GM23338 (cell line): ENCODE data around the gene PAQR9. TPM values are rescaled to one million over a fixed set of nuclear protein-coding genes. Genes with fewer than 3 reads are reported as not detected.

ENCODE experiments used
- ATAC-seq: fragments of 200-7000 bp; cut with Tn5 transposase; 3 replicates; pipeline ENCODE4 v1.9.1; 2020
- DNase-seq: peaks from one replicate; pipeline ENCODE4 v3.0.0-alpha.2; 2015; ENCODE audit warnings: low spot score
- H2AFZ ChIP-seq: fragments of 200-600 bp; sonication (generic); 2 replicates; pipeline ENCODE4 v1.8.0; 2016; ENCODE audit warnings: antibody characterized with exemption, mild to moderate bottlenecking, moderate library complexity
- H3F3A ChIP-seq: fragments of 200-600 bp; sonication (generic); replicated peaks from 2 replicates; pipeline ENCODE4 v1.8.0; 2017; ENCODE audit warnings: antibody characterized with exemption, mixed run types, low read depth
- H3K27ac ChIP-seq: fragments of 200-600 bp; sonication (generic); 2 replicates; pipeline ENCODE4 v1.6.1; 2016; ENCODE audit warnings: low read depth
- H3K27me3 ChIP-seq: fragments of 200-600 bp; sonication (generic); 2 replicates; pipeline ENCODE4 v1.8.0; 2016; ENCODE audit warnings: mild to moderate bottlenecking, mixed run types, moderate library complexity; ENCODE audit not compliant: insufficient read depth
- H3K36me3 ChIP-seq: fragments of 200-600 bp; sonication (generic); 2 replicates; pipeline ENCODE4 v1.8.0; 2016; ENCODE audit warnings: mild to moderate bottlenecking; ENCODE audit not compliant: insufficient read depth
- H3K4me1 ChIP-seq: fragments of 200-600 bp; sonication (generic); 2 replicates; pipeline ENCODE4 v1.8.0; 2016; ENCODE audit warnings: mild to moderate bottlenecking, moderate library complexity; ENCODE audit not compliant: insufficient read depth
- H3K4me2 ChIP-seq: fragments of 200-600 bp; sonication (generic); 2 replicates; pipeline ENCODE4 v1.7.1; 2017; ENCODE audit warnings: mixed run types
- H3K4me3 ChIP-seq: fragments of 200-600 bp; sonication (generic); 2 replicates; pipeline ENCODE4 v1.6.1; 2016; ENCODE audit warnings: mixed run types
- H3K79me2 ChIP-seq: fragments of 200-600 bp; sonication (generic); replicated peaks from 2 replicates; pipeline ENCODE4 v1.8.0; 2017; ENCODE audit warnings: mild to moderate bottlenecking; ENCODE audit not compliant: insufficient read depth
- H3K9me2 ChIP-seq: fragments of 200-600 bp; sonication (generic); 2 replicates; pipeline ENCODE4 v1.8.0; 2017; ENCODE audit not compliant: insufficient read depth
- H4K20me1 ChIP-seq: fragments of 200-600 bp; sonication (generic); replicated peaks from 2 replicates; pipeline ENCODE4 v1.8.0; 2017; ENCODE audit warnings: mild to moderate bottlenecking; ENCODE audit not compliant: insufficient read depth
- H3K27ac Mint-ChIP-seq: 2 replicates; pipeline ENCODE4 v1.8.0; 2020; ENCODE audit warnings: inconsistent platforms, mild to moderate bottlenecking, moderate library complexity, mixed read lengths
- H3K27me3 Mint-ChIP-seq: 3 replicates; pipeline ENCODE4 v1.8.0; 2022; ENCODE audit warnings: low read depth, mild to moderate bottlenecking, moderate library complexity, mixed read lengths, inconsistent platforms; ENCODE audit not compliant: insufficient read depth, poor library complexity
- H3K36me3 Mint-ChIP-seq: 3 replicates; pipeline ENCODE4 v1.8.0; 2021; ENCODE audit warnings: low read depth, mild to moderate bottlenecking, inconsistent platforms, moderate library complexity, mixed read lengths
- H3K4me1 Mint-ChIP-seq: 3 replicates; pipeline ENCODE4 v1.8.0; 2020; ENCODE audit warnings: mild to moderate bottlenecking, inconsistent platforms, mixed read lengths
- H3K4me3 Mint-ChIP-seq: 3 replicates; pipeline ENCODE4 v1.8.0; 2021; ENCODE audit warnings: moderate library complexity, mild to moderate bottlenecking, inconsistent platforms, mixed read lengths
- H3K9me3 Mint-ChIP-seq: 3 replicates; pipeline ENCODE4 v1.8.0; 2020; ENCODE audit warnings: moderate library complexity, mild to moderate bottlenecking, inconsistent platforms, mixed read lengths
- CREB1 ChIP-seq: fragments of 250-450 bp; sonication (Bioruptor Pico); IDR thresholded peaks from 2 replicates; pipeline ENCODE4 v1.5.0; 2020; ENCODE audit warnings: low read depth, mild to moderate bottlenecking, moderate library complexity
- ETS1 ChIP-seq: IDR thresholded peaks from 2 replicates; pipeline ENCODE4 v1.6.1; 2016; ENCODE audit warnings: antibody characterized with exemption
- EZH2 ChIP-seq: fragments of 200-600 bp; sonication (generic); IDR thresholded peaks from one replicate; pipeline ENCODE4 v1.8.0; 2017; ENCODE audit warnings: antibody characterized with exemption, mild to moderate bottlenecking, low read depth; ENCODE audit not compliant: unreplicated experiment
- EZH2phosphoT487 ChIP-seq: fragments of 200-600 bp; sonication (generic); IDR thresholded peaks from one replicate; pipeline ENCODE4 v1.8.1; 2018; ENCODE audit warnings: antibody characterized with exemption; ENCODE audit not compliant: unreplicated experiment
- JUNB ChIP-seq: IDR thresholded peaks from one replicate; pipeline ENCODE4 v1.6.1; 2016; ENCODE audit warnings: antibody characterized with exemption; ENCODE audit not compliant: unreplicated experiment
- NANOG ChIP-seq: IDR thresholded peaks from 2 replicates; pipeline ENCODE4 v1.6.1; 2016; ENCODE audit warnings: antibody characterized with exemption, borderline replicate concordance
- POLR2AphosphoS5 ChIP-seq: IDR thresholded peaks from 2 replicates; pipeline ENCODE4 v1.6.1; 2016; ENCODE audit warnings: antibody characterized with exemption, low read depth
- REST ChIP-seq: IDR thresholded peaks from one replicate; pipeline ENCODE4 v1.6.1; 2018; ENCODE audit warnings: antibody characterized with exemption; ENCODE audit not compliant: unreplicated experiment
- STAT1 ChIP-seq: IDR thresholded peaks from one replicate; pipeline ENCODE4 v1.6.1; 2016; ENCODE audit warnings: antibody characterized with exemption; ENCODE audit not compliant: unreplicated experiment
- ZNF114 ChIP-seq: fragments of 250-450 bp; sonication (Bioruptor Pico); IDR thresholded peaks from 2 replicates; pipeline ENCODE4 v1.5.0; 2020; ENCODE audit warnings: mild to moderate bottlenecking, moderate library complexity
- polyA plus RNA-seq: library from polyadenylated mRNA; unstranded; fragments of >200 nt; fragmentation: Nextera tagmentation; extraction: Ambion mirVana; gene quantifications from 2 replicates; pipeline ENCODE4 v1.2.1, GENCODE V29; 2016
- total RNA-seq: library from RNA; depleted of rRNA; stranded (reverse); fragments of >200 nt; shearing (Covaris generic); gene quantifications from 2 replicates; pipeline ENCODE4 v1.2.3, GENCODE V29; 2014

The PAQR9 gene
- total and polyA plus RNA-seq, 2 experiments from 2014 or later = 2.0 to 2.3 TPM

GRCh38 chr3:142915636-142916035 lies 47.8 kb downstream of the PAQR9 start:
- Histone ChIP-seq H3K9me2 (0 out of 2 replicates have a peak, but pooled peaks cover 4% of the 10 kb centered on the region), H3K27me3 (no peaks in the 10 kb centered on the region), H3F3A (no peaks in the 10 kb centered on the region), H2AFZ (no peak overlapping the region), H3K27ac (no peak overlapping the region), H3K4me1 (no peaks in the 10 kb centered on the region), H3K4me3 (no peak overlapping the region), H3K36me3 (no peaks in the 10 kb centered on the region), H3K4me2 (no peak overlapping the region), H3K79me2 (no peaks in the 10 kb centered on the region), H4K20me1 (no peaks in the 10 kb centered on the region)
- Mint-ChIP-seq H3K27me3 (peaks cover under 1% of the 10 kb centered on the region), H3K27ac (no peak overlapping the region), H3K9me3 (no peaks in the 10 kb centered on the region), H3K4me3 (no peak overlapping the region), H3K36me3 (no peaks in the 10 kb centered on the region), H3K4me1 (peaks cover 4% of the 10 kb centered on the region; the same call in 1 of the 3 replicates)
- no peak for TF ChIP-seq NANOG
- TF ChIP-seq EZH2phosphoT487 = no peak
- ATAC-seq = no peak
- no peak for DNase-seq

- no peak overlapping the region for H3K4me3 ChIP-seq
- H3K4me1 ChIP-seq = no peaks in the 10 kb centered on the region
- no peaks in the 10 kb centered on the region for H3K36me3 Mint-ChIP-seq
- H3K9me2 ChIP-seq = 0 out of 2 replicates have a peak, but pooled peaks cover 10% of the 10 kb centered on the region
- peaks cover 2% of the 10 kb centered on the region for H3K27me3 Mint-ChIP-seq
- H4K20me1 ChIP-seq = no peaks in the 10 kb centered on the region
- H3K79me2 ChIP-seq = no peaks in the 10 kb centered on the region
- TF ChIP-seq POLR2AphosphoS5 (no peak), STAT1 (no peak), CREB1 (no peak), JUNB (no peak), ZNF114 (no peak), EZH2 (no peak), NANOG (no peak)
- DNase-seq = no peak
- no peak overlapping the region for H3K4me2 ChIP-seq
- no peak overlapping the region for H2AFZ ChIP-seq
- H3K27ac Mint-ChIP-seq = no peak overlapping the region
- no peak for ATAC-seq
- peaks cover 4% of the 10 kb centered on the region; the same call in 1 of the 3 replicates for H3K4me1 Mint-ChIP-seq
- no peaks in the 10 kb centered on the region for H3K9me3 Mint-ChIP-seq
- H3K27me3 ChIP-seq = no peaks in the 10 kb centered on the region
- H3K4me3 Mint-ChIP-seq = no peak overlapping the region
- no peaks in the 10 kb centered on the region for H3F3A ChIP-seq
- H3K27ac ChIP-seq = no peak overlapping the region
- no peaks in the 10 kb centered on the region for H3K36me3 ChIP-seq
These were observed 49.1 kb downstream of the PAQR9 start for GRCh38 chr3:142914286-142914811.

- H3K79me2 ChIP-seq = no peaks in the 10 kb centered on the region
- no peaks in the 10 kb centered on the region for H4K20me1 ChIP-seq
- ATAC-seq (no peak), DNase-seq (no peak)
- H2AFZ ChIP-seq = no peak overlapping the region
- Mint-ChIP-seq H3K36me3 (no peaks in the 10 kb centered on the region), H3K9me3 (no peaks in the 10 kb centered on the region), H3K4me3 (no peak overlapping the region), H3K27ac (no peak overlapping the region), H3K27me3 (peaks cover 2% of the 10 kb centered on the region), H3K4me1 (peaks cover 4% of the 10 kb centered on the region; the same call in 1 of the 3 replicates)
- H3K27ac ChIP-seq = no peak overlapping the region
- H3K9me2 ChIP-seq = 0 out of 2 replicates have a peak, but pooled peaks cover 10% of the 10 kb centered on the region
- H3K27me3 ChIP-seq = no peaks in the 10 kb centered on the region
- no peaks in the 10 kb centered on the region for H3K4me1 ChIP-seq
- no peak overlapping the region for H3K4me2 ChIP-seq
- no peaks in the 10 kb centered on the region for H3F3A ChIP-seq
- no peak overlapping the region for H3K4me3 ChIP-seq
- H3K36me3 ChIP-seq = no peaks in the 10 kb centered on the region
- TF ChIP-seq REST (no peak), NANOG (no peak), ETS1 (no peak), EZH2phosphoT487 (no peak), EZH2 (no peak), ZNF114 (no peak)
These were observed 50.0 kb downstream of the PAQR9 start for GRCh38 chr3:142913432-142913831.
